ENCODE results near the gene TUBB3. TPM values are rescaled to one million over a fixed set of nuclear protein-coding genes. Genes with fewer than 3 reads are reported as not detected.
A peak's percentile ranks its signal among the peaks of the same experiment; 100 is the strongest.

Gene TUBB3
- total RNA-seq, 1 donor from 2014 or later = 459 TPM

DNA sequence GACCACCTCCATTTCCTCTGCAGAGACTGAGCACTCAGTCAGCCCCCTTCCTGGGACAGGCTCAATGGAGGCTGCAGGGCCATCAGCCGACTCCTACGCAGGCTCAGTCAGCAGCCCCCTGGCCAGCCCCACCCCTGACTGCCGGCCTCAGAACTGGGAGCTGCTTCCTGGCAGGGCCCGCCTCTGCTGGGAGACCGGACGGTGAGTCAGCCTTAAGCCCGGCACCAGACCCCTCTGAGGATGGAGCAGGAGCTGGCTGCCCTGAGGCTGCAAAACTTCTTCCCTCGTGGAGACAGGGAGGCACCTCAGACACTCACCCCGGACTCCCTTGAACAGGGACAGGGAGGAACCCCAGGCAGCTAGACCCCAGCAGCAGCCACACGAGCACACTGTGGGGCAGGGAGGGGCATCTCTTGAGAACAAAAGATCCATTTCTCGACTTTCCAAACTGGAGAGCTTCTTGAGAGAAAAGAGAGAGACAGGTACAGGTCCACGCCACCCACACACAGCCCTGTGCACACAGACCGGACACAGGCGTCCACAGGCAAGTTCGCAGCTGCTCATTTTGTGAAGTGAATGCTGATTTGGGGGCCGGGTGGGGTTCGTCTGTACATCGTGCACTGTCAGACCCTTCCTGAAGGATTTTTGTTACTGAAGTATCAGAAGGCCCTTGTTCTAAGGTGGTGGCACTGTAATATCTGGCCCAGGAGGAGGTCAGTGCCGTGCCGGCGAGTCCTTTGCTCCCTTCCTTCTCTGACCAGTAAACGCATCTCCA lies 1.3 kb upstream of the TUBB3 start:
- Histone ChIP-seq H3K9ac (ENCODE audit: low read length) (peak overlapping the region; percentile 98), H3K9me3 (ENCODE audit: insufficient read depth, low read depth, low read length) (no peaks in the 10 kb centered on the region), H3K27ac (ENCODE audit: low read depth, low read length) (peak overlapping the region; percentile 99), H4K20me1 (ENCODE audit: insufficient read depth, low read length) (peaks cover 33% of the 10 kb centered on the region), H2AFZ (ENCODE audit: low read depth, low read length) (no peak overlapping the region), H3K79me2 (ENCODE audit: insufficient read depth, low read length) (peaks cover 55% of the 10 kb centered on the region), H3K4me3 (ENCODE audit: insufficient read depth, low read depth, low read length) (peak overlapping the region; percentile 89), H3K4me2 (ENCODE audit: low read length) (peak overlapping the region; percentile 100), H3K27me3 (ENCODE audit: insufficient read depth, low read length) (no peaks in the 10 kb centered on the region), H3K36me3 (ENCODE audit: insufficient read depth, low read length) (no peaks in the 10 kb centered on the region), H3K4me1 (ENCODE audit: insufficient read depth, low read length) (peaks cover 50% of the 10 kb centered on the region)
- Mint-ChIP-seq H3K27me3 (ENCODE audit: low read depth, unreplicated experiment) (no peaks in the 10 kb centered on the region), H3K4me3 (ENCODE audit: unreplicated experiment) (peak overlapping the region; percentile 88), H3K4me1 (ENCODE audit: low read depth, unreplicated experiment) (peaks cover 20% of the 10 kb centered on the region), H3K27ac (ENCODE audit: unreplicated experiment) (peak overlapping the region; percentile 98), H3K9me3 (ENCODE audit: unreplicated experiment) (peaks cover 2% of the 10 kb centered on the region), H3K36me3 (ENCODE audit: low read depth, unreplicated experiment) (no peaks in the 10 kb centered on the region)
- peak; percentile 91 for DNase-seq (ENCODE audit: low read depth)
- TF ChIP-seq EZH2 (IDR thresholded peaks at IDR 0.05; ENCODE audit: insufficient read depth, low read length) = no peak
- TF ChIP-seq, protein P1, sequence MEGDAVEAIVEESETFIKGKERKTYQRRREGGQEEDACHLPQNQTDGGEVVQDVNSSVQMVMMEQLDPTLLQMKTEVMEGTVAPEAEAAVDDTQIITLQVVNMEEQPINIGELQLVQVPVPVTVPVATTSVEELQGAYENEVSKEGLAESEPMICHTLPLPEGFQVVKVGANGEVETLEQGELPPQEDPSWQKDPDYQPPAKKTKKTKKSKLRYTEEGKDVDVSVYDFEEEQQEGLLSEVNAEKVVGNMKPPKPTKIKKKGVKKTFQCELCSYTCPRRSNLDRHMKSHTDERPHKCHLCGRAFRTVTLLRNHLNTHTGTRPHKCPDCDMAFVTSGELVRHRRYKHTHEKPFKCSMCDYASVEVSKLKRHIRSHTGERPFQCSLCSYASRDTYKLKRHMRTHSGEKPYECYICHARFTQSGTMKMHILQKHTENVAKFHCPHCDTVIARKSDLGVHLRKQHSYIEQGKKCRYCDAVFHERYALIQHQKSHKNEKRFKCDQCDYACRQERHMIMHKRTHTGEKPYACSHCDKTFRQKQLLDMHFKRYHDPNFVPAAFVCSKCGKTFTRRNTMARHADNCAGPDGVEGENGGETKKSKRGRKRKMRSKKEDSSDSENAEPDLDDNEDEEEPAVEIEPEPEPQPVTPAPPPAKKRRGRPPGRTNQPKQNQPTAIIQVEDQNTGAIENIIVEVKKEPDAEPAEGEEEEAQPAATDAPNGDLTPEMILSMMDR (IDR thresholded peaks at IDR 0.05; ENCODE audit: insufficient read depth, low read depth, low read length) = no peak
- FAIRE-seq = no peak

DNA sequence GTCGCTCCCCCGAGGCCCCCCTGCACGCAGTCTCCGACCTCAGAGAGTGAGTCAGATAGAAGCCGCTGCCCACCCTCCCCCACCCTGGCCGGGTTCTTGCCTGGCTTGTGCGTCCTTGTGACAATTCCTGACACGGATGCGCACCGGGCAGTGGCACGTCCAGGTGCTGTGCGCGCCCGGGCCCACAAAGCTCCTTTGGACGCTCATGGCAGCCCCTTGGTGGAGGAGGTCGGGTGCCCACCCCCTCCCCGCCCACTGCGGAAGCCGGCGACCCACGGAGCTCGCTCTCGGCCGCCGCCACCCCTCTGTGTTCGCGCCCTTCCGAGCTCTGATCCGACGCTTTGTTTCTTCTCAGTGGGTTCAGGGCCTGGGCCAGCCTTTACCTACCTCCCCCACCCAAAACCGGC lies 662 bp upstream of the TUBB3 start:
- Histone ChIP-seq H3K4me1 (ENCODE audit: insufficient read depth, low read length) (peaks cover 47% of the 10 kb centered on the region), H3K27ac (ENCODE audit: low read depth, low read length) (peak overlapping the region; percentile 99), H3K9ac (ENCODE audit: low read length) (peak overlapping the region; percentile 98), H3K27me3 (ENCODE audit: insufficient read depth, low read length) (no peaks in the 10 kb centered on the region), H2AFZ (ENCODE audit: low read depth, low read length) (no peak overlapping the region), H4K20me1 (ENCODE audit: insufficient read depth, low read length) (peaks cover 39% of the 10 kb centered on the region), H3K4me2 (ENCODE audit: low read length) (peak overlapping the region; percentile 100), H3K9me3 (ENCODE audit: insufficient read depth, low read depth, low read length) (no peaks in the 10 kb centered on the region), H3K79me2 (ENCODE audit: insufficient read depth, low read length) (peaks cover 60% of the 10 kb centered on the region), H3K4me3 (ENCODE audit: insufficient read depth, low read depth, low read length) (peak overlapping the region; percentile 89), H3K36me3 (ENCODE audit: insufficient read depth, low read length) (no peaks in the 10 kb centered on the region)
- peak; percentile 86 for DNase-seq (ENCODE audit: low read depth)
- peak overlapping the region; percentile 98 for H3K27ac Mint-ChIP-seq (ENCODE audit: unreplicated experiment)
- no peak for TF ChIP-seq EZH2 (IDR thresholded peaks at IDR 0.05; ENCODE audit: insufficient read depth, low read length)
- TF ChIP-seq, protein P1 (IDR thresholded peaks at IDR 0.05; ENCODE audit: insufficient read depth, low read depth, low read length) = no peak
- FAIRE-seq = no peak
- no peaks in the 10 kb centered on the region for H3K36me3 Mint-ChIP-seq (ENCODE audit: low read depth, unreplicated experiment)
- H3K4me1 Mint-ChIP-seq (ENCODE audit: low read depth, unreplicated experiment) = peaks cover 20% of the 10 kb centered on the region
- H3K4me3 Mint-ChIP-seq (ENCODE audit: unreplicated experiment) = peak overlapping the region; percentile 88
- H3K9me3 Mint-ChIP-seq (ENCODE audit: unreplicated experiment) = peaks cover 2% of the 10 kb centered on the region
- H3K27me3 Mint-ChIP-seq (ENCODE audit: low read depth, unreplicated experiment) = no peaks in the 10 kb centered on the region
